ENCODE measurements around the gene AOC1. TPM values are rescaled to one million over a fixed set of nuclear protein-coding genes. Genes with fewer than 3 reads are reported as not detected.

The AOC1 gene
- total RNA-seq, 1 donor from 2014 or later: 0.36 TPM

GRCh38 chr7:150828384-150828783, 23.9 kb upstream of the AOC1 start:
- Histone ChIP-seq H3K27ac (replicated peaks) (no peak overlapping the region), H3K27me3 (ENCODE audit: low read depth) (peaks cover 12% of the 10 kb centered on the region), H3K36me3 (no peaks in the 10 kb centered on the region), H3K4me1 (peaks cover 41% of the 10 kb centered on the region), H3K4me3 (no peak overlapping the region), H3K9me3 (replicated peaks) (no peaks in the 10 kb centered on the region)
- intact Hi-C loops (cut with micrococcal nuclease): no loop called here
- TF ChIP-seq CTCF (IDR thresholded peaks at IDR 0.05; ENCODE audit: borderline replicate concordance): no peak
- DNase-seq: no peak

GRCh38 chr7:150829426-150829825, 22.9 kb upstream of the AOC1 start:
- intact Hi-C loops (cut with micrococcal nuclease): no loop called here
- no peak overlapping the region for H3K27ac ChIP-seq (replicated peaks)
- no peaks in the 10 kb centered on the region for H3K36me3 ChIP-seq
- no peak for DNase-seq
- peaks cover 12% of the 10 kb centered on the region for H3K27me3 ChIP-seq (ENCODE audit: low read depth)
- peaks cover 30% of the 10 kb centered on the region for H3K4me1 ChIP-seq
- no peak overlapping the region for H3K4me3 ChIP-seq
- H3K9me3 ChIP-seq (replicated peaks): no peaks in the 10 kb centered on the region
- TF ChIP-seq CTCF (IDR thresholded peaks at IDR 0.05; ENCODE audit: borderline replicate concordance): no peak

- no peak for TF ChIP-seq CTCF (IDR thresholded peaks at IDR 0.05; ENCODE audit: borderline replicate concordance)
- intact Hi-C loops (cut with micrococcal nuclease): no loop called here
- no peak for DNase-seq
Measured at GRCh38 chr7:150830937-150831336, 21.4 kb upstream of the AOC1 start.

GRCh38 chr7:150831851-150832250, 20.5 kb upstream of the AOC1 start:
- Histone ChIP-seq H3K27me3 (ENCODE audit: low read depth) (peaks cover 12% of the 10 kb centered on the region), H3K9me3 (replicated peaks) (no peaks in the 10 kb centered on the region), H3K27ac (replicated peaks) (no peak overlapping the region), H3K4me1 (peaks cover 11% of the 10 kb centered on the region), H3K36me3 (no peaks in the 10 kb centered on the region), H3K4me3 (no peak overlapping the region)
- no peak for DNase-seq
- TF ChIP-seq CTCF (IDR thresholded peaks at IDR 0.05; ENCODE audit: borderline replicate concordance): no peak
- intact Hi-C loops (cut with micrococcal nuclease): no loop called here

More at GRCh38 chr7:150830937-150831336, 21.4 kb upstream of the AOC1 start:
- no peaks in the 10 kb centered on the region for H3K36me3 ChIP-seq
- H3K9me3 ChIP-seq (replicated peaks): no peaks in the 10 kb centered on the region
- no peak overlapping the region for H3K4me3 ChIP-seq
- peaks cover 12% of the 10 kb centered on the region for H3K27me3 ChIP-seq (ENCODE audit: low read depth)
- H3K4me1 ChIP-seq: peaks cover 20% of the 10 kb centered on the region
- H3K27ac ChIP-seq (replicated peaks): no peak overlapping the region

- DNase-seq: no peak
- intact Hi-C loops (cut with micrococcal nuclease): no loop called here
Measured at GRCh38 chr7:150835019-150835418, 17.3 kb upstream of the AOC1 start.

More at GRCh38 chr7:150835019-150835418, 17.3 kb upstream of the AOC1 start:
- TF ChIP-seq CTCF (IDR thresholded peaks at IDR 0.05; ENCODE audit: borderline replicate concordance): no peak
- peaks cover 12% of the 10 kb centered on the region for H3K27me3 ChIP-seq (ENCODE audit: low read depth)
- peaks cover 4% of the 10 kb centered on the region for H3K4me1 ChIP-seq
- H3K36me3 ChIP-seq: no peaks in the 10 kb centered on the region
- H3K4me3 ChIP-seq: no peak overlapping the region
- no peak overlapping the region for H3K27ac ChIP-seq (replicated peaks)
- H3K9me3 ChIP-seq (replicated peaks): no peaks in the 10 kb centered on the region

All from left ventricle myocardium inferior (tissue), 1 donor.